Fibroblast of lung (primary cell): ENCODE results near the gene MEI1. TPM values are rescaled to one million over a fixed set of nuclear protein-coding genes. Genes with fewer than 3 reads are reported as not detected.

ENCODE experiments used
- DNase-seq, 2 donors: peaks; one replicate each; pipeline versions ENCODE4 v3.0.0 to v3.0.0-alpha.2; 2010; ENCODE audit warnings: low read depth in 2 of 2
- H2AFZ ChIP-seq: 2 replicates; pipeline ENCODE4 v1.5.1; 2012; ENCODE audit warnings: low read length, control low read depth, inconsistent platforms
- H3K27ac ChIP-seq: 2 replicates; pipeline ENCODE4 v1.5.1; 2011; ENCODE audit warnings: low read length, control low read depth; ENCODE audit not compliant: insufficient read depth
- H3K27me3 ChIP-seq: 2 replicates; pipeline ENCODE4 v1.5.1; 2011; ENCODE audit warnings: mild to moderate bottlenecking, low read length; ENCODE audit not compliant: control insufficient read depth, insufficient read depth
- H3K36me3 ChIP-seq: 2 replicates; pipeline ENCODE4 v1.5.1; 2011; ENCODE audit warnings: low read length; ENCODE audit not compliant: control insufficient read depth, insufficient read depth
- H3K4me1 ChIP-seq: 2 replicates; pipeline ENCODE4 v1.5.1; 2011; ENCODE audit warnings: low read length; ENCODE audit not compliant: control insufficient read depth, insufficient read depth; ENCODE audit errors: extremely low read depth
- H3K4me2 ChIP-seq: 2 replicates; pipeline ENCODE4 v1.5.1; 2011; ENCODE audit warnings: low read length, control low read depth; ENCODE audit not compliant: insufficient read depth; ENCODE audit errors: extremely low read depth
- H3K4me3 ChIP-seq, 4 experiments: fragments of 200-600 bp in 1 of 4; sonication (generic) in 1 of 4; replicated peaks in 1 of 4; 2 replicates each; pipeline ENCODE4 v1.5.1; 2011 to 2016; ENCODE audit warnings: low read length in 4 of 4, low read depth in 3 of 4, mild to moderate bottlenecking in 3 of 4, control low read depth in 2 of 4, inconsistent platforms in 1 of 4, mixed read lengths in 1 of 4; ENCODE audit not compliant: insufficient read depth in 1 of 4; ENCODE audit errors: control extremely low read depth in 1 of 4
- H3K79me2 ChIP-seq: 2 replicates; pipeline ENCODE4 v1.5.1; 2012; ENCODE audit warnings: mild to moderate bottlenecking, low read length, inconsistent platforms; ENCODE audit not compliant: control insufficient read depth, insufficient read depth
- H3K9ac ChIP-seq: 2 replicates; pipeline ENCODE4 v1.5.1; 2011; ENCODE audit warnings: mild to moderate bottlenecking, low read length, control low read depth; ENCODE audit not compliant: insufficient read depth
- H3K9me3 ChIP-seq: 2 replicates; pipeline ENCODE4 v1.5.1; 2012; ENCODE audit warnings: low read depth, low read length; ENCODE audit not compliant: control insufficient read depth, insufficient read depth
- H4K20me1 ChIP-seq: 2 replicates; pipeline ENCODE4 v1.5.1; 2011; ENCODE audit warnings: low read length; ENCODE audit not compliant: control insufficient read depth, insufficient read depth; ENCODE audit errors: extremely low read depth
- CTCF ChIP-seq, 2 donors: IDR thresholded peaks in 1 of 2; conservative IDR thresholded peaks in 1 of 2; 1 replicate in 1 of 2; 2 replicates in 1 of 2; pipeline ENCODE4 v1.5.1; 2011 to 2012; ENCODE audit warnings: low read length in 2 of 2, control low read depth in 1 of 2, inconsistent platforms in 1 of 2, low read depth in 1 of 2, mild to moderate bottlenecking in 1 of 2
- EZH2 ChIP-seq: IDR thresholded peaks from 2 replicates; pipeline ENCODE4 v1.5.1; 2012; ENCODE audit warnings: low read length, control low read depth, mild to moderate bottlenecking; ENCODE audit errors: missing control alignments
- polyA plus RNA-seq, 2 donors: library from polyadenylated mRNA; depleted of rRNA in 1 of 2; stranded (reverse) in 1 of 2; unstranded in 1 of 2; fragments of >200 nt; gene quantifications; 2 replicates each; pipeline ENCODE4 v1.2.1, GENCODE V29; 2011 to 2012; ENCODE audit warnings: missing spikeins in 1 of 2
- total RNA-seq: library from RNA; depleted of rRNA; stranded (reverse); fragments of >200 nt; gene quantifications from 2 replicates; pipeline ENCODE4 v1.2.1, GENCODE V29; 2014

Gene MEI1
- total and polyA plus RNA-seq, 2 donors (not counting 1 experiment from before 2014, with no cell fraction given): 0.33 to 4.3 TPM

- no peak overlapping the region for H3K27ac ChIP-seq
- H4K20me1 ChIP-seq: no peaks in the 10 kb centered on the region
- H3K4me1 ChIP-seq: peaks cover 6% of the 10 kb centered on the region
- no peak overlapping the region for H3K9ac ChIP-seq
- H3K36me3 ChIP-seq: no peaks in the 10 kb centered on the region
- H3K4me2 ChIP-seq: no peak overlapping the region
- no peaks in the 10 kb centered on the region for H3K79me2 ChIP-seq
- H3K4me3 ChIP-seq: no peak overlapping the region
- TF ChIP-seq EZH2 (no peak), CTCF (conservative IDR thresholded peaks at IDR 0.05 in 1 of 2, IDR thresholded peaks at IDR 0.05 in 1 of 2; ENCODE audit: low read depth in 1 of 2, low read length in 2 of 2) (no peak)
- H3K27me3 ChIP-seq: no peaks in the 10 kb centered on the region
- DNase-seq: no peak
- H2AFZ ChIP-seq: no peak overlapping the region
- no peaks in the 10 kb centered on the region for H3K9me3 ChIP-seq
These were observed 4.1 kb upstream of the MEI1 start for GRCh38 chr22:41695211-41695610.

GRCh38 chr22:41696703-41697102, 2.6 kb upstream of the MEI1 start:
- H4K20me1 ChIP-seq: no peaks in the 10 kb centered on the region
- H3K36me3 ChIP-seq: no peaks in the 10 kb centered on the region
- H3K79me2 ChIP-seq: no peaks in the 10 kb centered on the region
- H3K4me1 ChIP-seq: peaks cover 6% of the 10 kb centered on the region
- H3K9me3 ChIP-seq: no peaks in the 10 kb centered on the region
- no peak overlapping the region for H3K4me3 ChIP-seq
- no peaks in the 10 kb centered on the region for H3K27me3 ChIP-seq
- H2AFZ ChIP-seq: peak overlapping the region; percentile 50
- H3K27ac ChIP-seq: peak overlapping the region; percentile 16
- no peak for TF ChIP-seq EZH2
- TF ChIP-seq CTCF (conservative IDR thresholded peaks at IDR 0.05 in 1 of 2, IDR thresholded peaks at IDR 0.05 in 1 of 2; ENCODE audit: low read depth in 1 of 2, low read length in 2 of 2): no peak
- no peak overlapping the region for H3K4me2 ChIP-seq
- DNase-seq: no peak
- H3K9ac ChIP-seq: no peak overlapping the region

GRCh38 chr22:41697126-41697775, 2.1 kb upstream of the MEI1 start:
- no peak overlapping the region for H3K9ac ChIP-seq
- no peaks in the 10 kb centered on the region for H3K36me3 ChIP-seq
- H2AFZ ChIP-seq: peak overlapping the region; percentile 74
- H3K9me3 ChIP-seq: no peaks in the 10 kb centered on the region
- no peak for TF ChIP-seq EZH2
- peak; percentile 93 to 94 for TF ChIP-seq CTCF (conservative IDR thresholded peaks at IDR 0.05 in 1 of 2, IDR thresholded peaks at IDR 0.05 in 1 of 2; ENCODE audit: low read depth in 1 of 2, low read length in 2 of 2)
- no peaks in the 10 kb centered on the region for H3K79me2 ChIP-seq
- peak overlapping the region in 1 of 4 experiments; percentile 33 for H3K4me3 ChIP-seq
- peak; percentile 76 to 85 for DNase-seq
- H3K4me1 ChIP-seq: peaks cover 6% of the 10 kb centered on the region
- no peaks in the 10 kb centered on the region for H4K20me1 ChIP-seq
- H3K27me3 ChIP-seq: no peaks in the 10 kb centered on the region
- peak overlapping the region; percentile 69 for H3K4me2 ChIP-seq
- peak overlapping the region; percentile 16 for H3K27ac ChIP-seq
